Fibroblast of mammary gland (primary cell): ENCODE measurements around the gene C11orf52.

Experiments
- DNase-seq: peaks from one replicate; pipeline ENCODE4 v3.0.0-alpha.2; 2010; ENCODE audit warnings: low read depth
- H3K4me3 ChIP-seq: 2 replicates; pipeline ENCODE4 v1.5.1; 2011; ENCODE audit warnings: low read depth, mild to moderate bottlenecking, low read length, moderate library complexity; ENCODE audit not compliant: control insufficient read depth
- TF ChIP-seq, protein P1 (sequence below): conservative IDR thresholded peaks from 2 replicates; pipeline ENCODE4 v1.5.1; 2011; ENCODE audit warnings: low read depth, low read length, inconsistent platforms; ENCODE audit not compliant: control insufficient read depth, insufficient read depth

Gene C11orf52

DNA sequence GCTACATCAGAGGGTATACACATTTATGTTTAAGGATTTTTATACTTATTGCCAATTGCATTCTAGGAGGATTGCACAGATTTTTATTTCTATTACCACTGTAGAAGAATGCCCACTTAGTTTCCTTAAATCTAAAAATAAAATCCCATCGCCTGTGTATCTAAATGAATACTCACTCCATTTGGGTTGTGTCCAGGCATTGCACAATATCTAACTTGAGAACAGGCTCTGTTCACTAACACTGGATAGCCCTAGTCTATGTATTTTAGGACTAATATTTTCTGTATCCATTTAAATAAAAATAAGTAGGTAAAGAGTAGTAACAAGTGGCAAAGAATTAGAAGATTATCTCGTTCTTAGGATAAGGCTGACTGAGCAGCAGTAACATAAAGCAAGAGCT lies 4.1 kb downstream of the C11orf52 start:
- no peak overlapping the region for H3K4me3 ChIP-seq
- DNase-seq = peak; percentile 89

DNA sequence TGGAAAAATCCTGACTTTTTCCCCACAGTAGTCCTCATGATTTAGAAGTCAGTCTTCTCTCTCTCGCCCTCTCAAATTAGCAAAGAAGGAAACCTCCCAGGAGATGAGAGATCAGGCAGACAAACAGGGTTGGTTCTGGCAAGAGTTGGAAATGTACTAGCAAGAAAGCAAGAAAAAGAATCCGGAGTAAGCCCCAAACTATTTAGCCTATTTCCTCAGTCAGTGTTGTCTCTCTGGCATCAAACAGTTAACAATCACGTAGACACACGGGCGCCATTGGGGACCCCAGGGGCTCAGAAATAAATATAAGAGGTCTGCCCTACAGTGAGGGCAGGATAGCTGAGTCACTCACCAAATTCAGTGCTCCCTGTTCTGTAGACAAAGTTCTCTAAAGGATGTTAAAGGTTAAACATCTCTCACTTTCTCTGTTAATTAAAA lies 4.7 kb downstream of the C11orf52 start:
- peak; percentile 51 for DNase-seq
- TF ChIP-seq, protein P1, sequence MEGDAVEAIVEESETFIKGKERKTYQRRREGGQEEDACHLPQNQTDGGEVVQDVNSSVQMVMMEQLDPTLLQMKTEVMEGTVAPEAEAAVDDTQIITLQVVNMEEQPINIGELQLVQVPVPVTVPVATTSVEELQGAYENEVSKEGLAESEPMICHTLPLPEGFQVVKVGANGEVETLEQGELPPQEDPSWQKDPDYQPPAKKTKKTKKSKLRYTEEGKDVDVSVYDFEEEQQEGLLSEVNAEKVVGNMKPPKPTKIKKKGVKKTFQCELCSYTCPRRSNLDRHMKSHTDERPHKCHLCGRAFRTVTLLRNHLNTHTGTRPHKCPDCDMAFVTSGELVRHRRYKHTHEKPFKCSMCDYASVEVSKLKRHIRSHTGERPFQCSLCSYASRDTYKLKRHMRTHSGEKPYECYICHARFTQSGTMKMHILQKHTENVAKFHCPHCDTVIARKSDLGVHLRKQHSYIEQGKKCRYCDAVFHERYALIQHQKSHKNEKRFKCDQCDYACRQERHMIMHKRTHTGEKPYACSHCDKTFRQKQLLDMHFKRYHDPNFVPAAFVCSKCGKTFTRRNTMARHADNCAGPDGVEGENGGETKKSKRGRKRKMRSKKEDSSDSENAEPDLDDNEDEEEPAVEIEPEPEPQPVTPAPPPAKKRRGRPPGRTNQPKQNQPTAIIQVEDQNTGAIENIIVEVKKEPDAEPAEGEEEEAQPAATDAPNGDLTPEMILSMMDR = no peak
- no peak overlapping the region for H3K4me3 ChIP-seq

More for the DNA sequence above, 4.1 kb downstream of the C11orf52 start:
- TF ChIP-seq, protein P1 = no peak

DNA sequence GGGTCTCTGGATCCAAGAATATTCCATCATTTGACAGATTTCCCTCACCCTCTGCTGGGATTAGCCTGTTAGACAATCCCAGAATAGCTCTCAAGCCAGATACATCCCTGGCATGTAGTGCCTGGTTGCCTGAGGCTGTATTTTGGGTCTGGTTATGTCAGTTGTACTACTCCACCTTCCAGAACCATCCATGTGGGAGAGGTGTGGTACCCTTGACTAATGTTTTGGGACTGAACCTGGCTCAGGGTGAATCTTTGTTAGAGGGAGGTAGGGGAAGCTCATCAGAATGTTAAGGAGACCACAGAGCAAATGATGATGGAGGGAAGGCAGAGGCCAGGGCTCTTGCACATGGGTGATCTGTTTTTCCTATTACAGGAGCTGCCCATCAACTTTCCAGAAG lies 5.2 kb downstream of the C11orf52 start:
- TF ChIP-seq, protein P1 = no peak
- H3K4me3 ChIP-seq = no peak overlapping the region
- DNase-seq = no peak

DNA sequence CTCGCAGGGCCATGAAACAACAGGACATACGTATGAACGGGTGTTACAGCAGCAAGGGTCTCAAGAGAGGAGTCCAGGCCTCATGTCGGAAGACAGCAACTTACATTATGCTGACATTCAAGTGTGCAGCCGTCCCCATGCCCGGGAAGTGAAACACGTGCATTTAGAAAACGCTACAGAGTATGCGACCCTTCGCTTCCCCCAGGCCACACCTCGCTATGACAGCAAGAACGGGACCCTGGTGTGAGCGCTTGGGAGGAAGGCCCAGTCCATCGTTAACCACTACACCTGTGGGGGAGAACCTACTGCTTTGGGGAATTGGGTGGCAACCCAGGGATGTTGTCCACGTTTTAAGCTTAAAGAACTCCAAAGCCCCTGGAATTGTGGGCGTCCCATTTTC lies 7.2 kb downstream of the C11orf52 start:
- DNase-seq = no peak
- H3K4me3 ChIP-seq = no peak overlapping the region
- TF ChIP-seq, protein P1 = no peak

DNA sequence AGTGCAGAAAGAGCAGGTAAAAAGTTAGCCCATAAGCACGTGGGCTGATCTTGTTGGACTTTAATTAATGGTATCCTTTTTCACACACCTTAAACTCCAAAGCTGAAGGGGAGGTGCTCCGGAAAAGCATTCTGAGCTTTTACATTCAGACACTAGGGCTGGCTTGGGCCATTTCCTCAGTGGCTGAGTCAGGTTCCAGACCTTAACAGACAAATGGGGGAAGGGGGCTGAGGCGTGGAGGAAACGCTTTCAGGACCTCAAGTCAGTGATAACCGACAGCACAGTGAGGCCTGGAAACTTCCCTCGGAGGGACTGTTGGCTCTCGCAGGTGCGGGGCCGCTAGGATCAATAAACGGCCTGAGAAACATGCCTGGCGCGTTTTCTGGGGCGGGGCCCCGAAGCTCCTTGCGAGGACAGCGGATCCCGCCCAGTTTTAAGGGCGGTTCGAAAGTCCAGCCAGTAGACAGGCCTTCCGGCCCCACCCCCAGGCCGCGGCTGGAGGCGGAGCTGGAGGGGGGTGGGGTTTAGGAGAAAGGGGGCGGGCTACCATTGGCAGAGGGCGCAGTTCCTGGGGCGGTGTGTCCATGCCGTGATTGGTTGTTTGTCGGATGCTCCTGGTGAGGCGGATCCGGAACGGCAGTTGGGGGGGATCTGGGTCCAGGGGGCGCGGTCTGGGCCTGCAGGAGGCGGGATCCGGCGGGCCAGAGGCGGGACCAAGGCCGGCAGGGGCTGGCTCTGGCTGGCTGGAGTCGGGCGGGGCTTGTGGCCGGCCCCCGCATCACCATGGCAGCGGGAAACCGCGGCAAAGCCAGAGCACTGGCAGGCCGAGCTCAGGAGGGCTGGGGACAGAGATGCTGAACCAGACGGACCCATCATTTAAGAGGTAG lies 8.0 kb downstream of the C11orf52 start:
- peak; percentile 94 for DNase-seq
- TF ChIP-seq, protein P1 = peak; percentile 13
- H3K4me3 ChIP-seq = peak overlapping the region; percentile 59

DNA sequence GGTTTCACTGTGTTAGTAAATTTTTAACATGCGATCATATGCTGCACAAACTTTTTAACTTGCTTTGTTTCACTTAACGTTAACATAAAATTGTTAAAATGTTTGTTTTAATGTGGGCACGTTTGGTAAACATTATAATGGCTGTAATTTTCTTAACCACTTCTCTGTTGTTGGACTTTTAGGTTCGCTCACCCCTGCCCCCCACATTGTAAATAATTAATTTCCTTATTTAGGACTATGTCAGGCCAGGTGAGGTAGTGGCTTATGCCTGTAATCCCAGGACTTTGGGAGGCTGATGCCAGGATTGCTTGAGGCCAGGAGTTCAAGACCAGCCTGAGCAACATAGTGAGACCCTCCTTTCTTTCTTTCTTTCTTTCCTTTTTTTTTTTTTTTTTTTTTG lies 11.8 kb downstream of the C11orf52 start:
- no peak overlapping the region for H3K4me3 ChIP-seq
- DNase-seq = no peak
- TF ChIP-seq, protein P1 = no peak
